Liver (tissue), 9 donors: ENCODE data around the gene FMO1. TPM values are rescaled to one million over a fixed set of nuclear protein-coding genes. Genes with fewer than 3 reads are reported as not detected.

Experiments
- DNase-seq: peaks from one replicate; pipeline ENCODE4 v3.0.0-alpha.2; 2017; ENCODE audit warnings: low spot score
- H3K27ac ChIP-seq, 2 donors: one replicate each; pipeline ENCODE4 v1.7.0; 2013; ENCODE audit warnings: inconsistent platforms in 2 of 2, low read length in 2 of 2, control low read depth in 1 of 2, low read depth in 1 of 2, mild to moderate bottlenecking in 1 of 2
- H3K27me3 ChIP-seq, 4 donors: one replicate each; pipeline versions ENCODE4 v1.6.1 to v1.7.0; 2013; ENCODE audit warnings: low read length in 3 of 4, inconsistent platforms in 1 of 4, mild to moderate bottlenecking in 1 of 4, moderate library complexity in 1 of 4; ENCODE audit not compliant: control insufficient read depth in 4 of 4, insufficient read depth in 4 of 4
- H3K36me3 ChIP-seq, 4 donors: one replicate each; pipeline versions ENCODE4 v1.6.1 to v1.7.0; 2013; ENCODE audit warnings: low read length in 3 of 4, mild to moderate bottlenecking in 3 of 4, low read depth in 1 of 4, moderate library complexity in 1 of 4; ENCODE audit not compliant: control insufficient read depth in 4 of 4, insufficient read depth in 3 of 4
- H3K4me1 ChIP-seq, 4 donors: one replicate each; pipeline versions ENCODE4 v1.6.1 to v1.7.0; 2013; ENCODE audit warnings: low read length in 3 of 4, mild to moderate bottlenecking in 3 of 4, moderate library complexity in 1 of 4; ENCODE audit not compliant: control insufficient read depth in 4 of 4, insufficient read depth in 4 of 4
- H3K4me3 ChIP-seq, 3 donors: one replicate each; pipeline versions ENCODE4 v1.6.1 to v1.7.0; 2013; ENCODE audit warnings: low read length in 3 of 3, control low read depth in 1 of 3, low read depth in 1 of 3, mild to moderate bottlenecking in 1 of 3
- H3K9ac ChIP-seq, 2 donors: one replicate each; pipeline ENCODE4 v1.7.0; 2013; ENCODE audit warnings: low read length in 2 of 2, mild to moderate bottlenecking in 2 of 2, moderate library complexity in 2 of 2, control low read depth in 1 of 2, low read depth in 1 of 2
- H3K9me3 ChIP-seq, 4 donors: one replicate each; pipeline versions ENCODE4 v1.6.1 to v1.7.0; 2013; ENCODE audit warnings: low read length in 3 of 4; ENCODE audit not compliant: control insufficient read depth in 4 of 4
- EGR1 ChIP-seq, 2 donors: IDR thresholded peaks; 2 replicates each; pipeline ENCODE4 v1.6.1; 2016 to 2018; ENCODE audit warnings: antibody characterized with exemption in 2 of 2, low read depth in 2 of 2
- FOXA1 ChIP-seq: IDR thresholded peaks from 2 replicates; pipeline ENCODE4 v1.6.1; 2016; ENCODE audit warnings: antibody characterized with exemption
- FOXA2 ChIP-seq: IDR thresholded peaks from 2 replicates; pipeline ENCODE4 v1.6.1; 2016; ENCODE audit warnings: antibody characterized with exemption
- GABPA ChIP-seq, 2 donors: IDR thresholded peaks in 1 of 2; conservative IDR thresholded peaks in 1 of 2; 2 replicates each; pipeline ENCODE4 v1.6.1; 2016; ENCODE audit warnings: antibody characterized with exemption in 2 of 2, mild to moderate bottlenecking in 1 of 2, moderate library complexity in 1 of 2
- HNF4A ChIP-seq, 2 donors: conservative IDR thresholded peaks; 2 replicates each; pipeline ENCODE4 v1.6.1; 2016; ENCODE audit warnings: antibody characterized with exemption in 2 of 2, mild to moderate bottlenecking in 2 of 2
- HNF4G ChIP-seq: IDR thresholded peaks from 2 replicates; pipeline ENCODE4 v1.6.1; 2016; ENCODE audit warnings: antibody characterized with exemption
- JUND ChIP-seq, 2 donors: IDR thresholded peaks; 2 replicates each; pipeline ENCODE4 v1.6.1; 2016; ENCODE audit warnings: antibody characterized with exemption in 2 of 2
- NR2F2 ChIP-seq: IDR thresholded peaks from 2 replicates; pipeline ENCODE4 v1.6.1; 2016; ENCODE audit warnings: antibody characterized with exemption
- RAD21 ChIP-seq, 2 donors: IDR thresholded peaks; 2 replicates each; pipeline ENCODE4 v1.6.1; 2016; ENCODE audit warnings: antibody characterized with exemption in 2 of 2, mild to moderate bottlenecking in 2 of 2
- RXRA ChIP-seq, 2 donors: IDR thresholded peaks; 2 replicates each; pipeline ENCODE4 v1.6.1; 2017 to 2018; ENCODE audit warnings: antibody characterized with exemption in 2 of 2, mild to moderate bottlenecking in 1 of 2
- SP1 ChIP-seq: IDR thresholded peaks from 2 replicates; pipeline ENCODE4 v1.6.1; 2018; ENCODE audit warnings: antibody characterized with exemption, mild to moderate bottlenecking
- TAF1 ChIP-seq: conservative IDR thresholded peaks from 2 replicates; pipeline ENCODE4 v1.6.1; 2016; ENCODE audit warnings: antibody characterized with exemption, mild to moderate bottlenecking
- YY1 ChIP-seq: IDR thresholded peaks from 2 replicates; pipeline ENCODE4 v1.6.1; 2016; ENCODE audit warnings: antibody characterized with exemption, mild to moderate bottlenecking
- WGBS: extraction: QIAGEN DNeasy Blood & Tissue Kit; methylation state at CpG from one replicate; pipeline ENCODE4 v1.1.7; 2013; 5-methylcytosine and 5-hydroxymethylcytosine counted together
- polyA plus RNA-seq, 2 donors: library from polyadenylated mRNA; stranded (reverse) in 1 of 2; unstranded in 1 of 2; fragments of 200-250 nt in 1 of 2; fragments of >200 nt in 1 of 2; fragmentation: Nextera tagmentation in 1 of 2; extraction: Ambion mirVana in 1 of 2; gene quantifications; one replicate each; pipeline versions ENCODE4 v1.2.1 to v1.2.3, GENCODE V29; 2013 to 2015
- total RNA-seq, 2 donors: library from RNA; depleted of rRNA; stranded (reverse); fragments of >200 nt; gene quantifications; one replicate each; pipeline ENCODE4 v1.2.3, GENCODE V29; 2014
- TF ChIP-seq, protein P1 (sequence below): IDR thresholded peaks from 2 replicates; pipeline ENCODE4 v1.6.1; 2016; ENCODE audit warnings: antibody characterized with exemption
- TF ChIP-seq, protein P2 (sequence below): fragments of 150-350 bp; IDR thresholded peaks from 2 replicates; pipeline ENCODE4 v1.5.1; 2017; ENCODE audit warnings: improper control_type of control experiment, low read depth, low read length; ENCODE audit not compliant: missing input control
- TF ChIP-seq, protein P3 (sequence below): IDR thresholded peaks from 2 replicates; pipeline ENCODE4 v1.6.1; 2016; ENCODE audit warnings: antibody characterized with exemption
- TF ChIP-seq, protein P4 (sequence below): IDR thresholded peaks from 2 replicates; pipeline ENCODE4 v1.6.1; 2016; ENCODE audit warnings: antibody characterized with exemption
- TF ChIP-seq, protein P5 (sequence below): IDR thresholded peaks from 2 replicates; pipeline ENCODE4 v1.6.1; 2016; ENCODE audit warnings: antibody characterized with exemption, mild to moderate bottlenecking
- donor health status: healthy.
- donor health status: healthy.
- donor health status: healthy.
- donor health status: healthy.
- donor health status: healthy.

Gene FMO1
- total and polyA plus RNA-seq, 4 donors: 0.13 to 26.3 (median 0.62) TPM

DNA sequence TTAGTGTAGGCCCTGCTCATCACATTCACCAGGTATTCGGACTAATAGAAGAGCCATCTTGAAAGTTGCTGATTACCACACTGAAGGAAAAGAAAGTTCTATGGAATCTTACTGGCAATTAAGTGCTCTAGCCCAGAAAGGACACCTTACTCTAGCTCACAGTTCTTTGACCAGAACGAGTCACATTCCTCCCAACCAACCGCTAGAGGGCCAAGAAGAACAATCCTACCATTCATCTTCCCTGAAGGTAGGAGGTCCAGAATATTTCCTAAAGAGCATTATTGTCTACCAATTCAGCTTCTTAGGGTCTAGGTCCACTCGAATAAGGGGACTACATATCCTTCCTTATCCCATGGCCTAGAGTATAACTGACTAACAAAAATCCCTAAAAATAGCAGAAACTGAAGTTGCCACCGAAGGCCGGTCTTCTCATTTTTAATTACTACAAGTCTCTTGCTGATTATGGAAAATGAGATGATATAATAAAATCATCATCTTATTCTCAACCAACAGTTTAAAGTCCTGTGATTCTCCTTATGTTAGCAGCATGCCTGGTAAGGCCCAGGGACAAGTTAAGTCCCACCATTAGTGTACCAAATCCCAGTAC lies 2.7 kb upstream of the FMO1 start:
- H3K9ac ChIP-seq: no peak overlapping the region
- H3K9me3 ChIP-seq: no peaks in the 10 kb centered on the region
- H3K4me1 ChIP-seq: peaks cover 0 to 3% (median 0%) of the 10 kb centered on the region in 4 donors
- no peak overlapping the region for H3K27ac ChIP-seq
- 37% methylated on average over 6 of the region's 6 CpGs for WGBS
- no peak for TF ChIP-seq EGR1 (IDR thresholded peaks at IDR 0.05; ENCODE audit: low read depth in 2 of 2)
- TF ChIP-seq, protein P1, sequence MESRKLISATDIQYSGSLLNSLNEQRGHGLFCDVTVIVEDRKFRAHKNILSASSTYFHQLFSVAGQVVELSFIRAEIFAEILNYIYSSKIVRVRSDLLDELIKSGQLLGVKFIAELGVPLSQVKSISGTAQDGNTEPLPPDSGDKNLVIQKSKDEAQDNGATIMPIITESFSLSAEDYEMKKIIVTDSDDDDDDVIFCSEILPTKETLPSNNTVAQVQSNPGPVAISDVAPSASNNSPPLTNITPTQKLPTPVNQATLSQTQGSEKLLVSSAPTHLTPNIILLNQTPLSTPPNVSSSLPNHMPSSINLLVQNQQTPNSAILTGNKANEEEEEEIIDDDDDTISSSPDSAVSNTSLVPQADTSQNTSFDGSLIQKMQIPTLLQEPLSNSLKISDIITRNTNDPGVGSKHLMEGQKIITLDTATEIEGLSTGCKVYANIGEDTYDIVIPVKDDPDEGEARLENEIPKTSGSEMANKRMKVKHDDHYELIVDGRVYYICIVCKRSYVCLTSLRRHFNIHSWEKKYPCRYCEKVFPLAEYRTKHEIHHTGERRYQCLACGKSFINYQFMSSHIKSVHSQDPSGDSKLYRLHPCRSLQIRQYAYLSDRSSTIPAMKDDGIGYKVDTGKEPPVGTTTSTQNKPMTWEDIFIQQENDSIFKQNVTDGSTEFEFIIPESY: no peak
- TF ChIP-seq YY1: no peak
- TF ChIP-seq, protein P2, sequence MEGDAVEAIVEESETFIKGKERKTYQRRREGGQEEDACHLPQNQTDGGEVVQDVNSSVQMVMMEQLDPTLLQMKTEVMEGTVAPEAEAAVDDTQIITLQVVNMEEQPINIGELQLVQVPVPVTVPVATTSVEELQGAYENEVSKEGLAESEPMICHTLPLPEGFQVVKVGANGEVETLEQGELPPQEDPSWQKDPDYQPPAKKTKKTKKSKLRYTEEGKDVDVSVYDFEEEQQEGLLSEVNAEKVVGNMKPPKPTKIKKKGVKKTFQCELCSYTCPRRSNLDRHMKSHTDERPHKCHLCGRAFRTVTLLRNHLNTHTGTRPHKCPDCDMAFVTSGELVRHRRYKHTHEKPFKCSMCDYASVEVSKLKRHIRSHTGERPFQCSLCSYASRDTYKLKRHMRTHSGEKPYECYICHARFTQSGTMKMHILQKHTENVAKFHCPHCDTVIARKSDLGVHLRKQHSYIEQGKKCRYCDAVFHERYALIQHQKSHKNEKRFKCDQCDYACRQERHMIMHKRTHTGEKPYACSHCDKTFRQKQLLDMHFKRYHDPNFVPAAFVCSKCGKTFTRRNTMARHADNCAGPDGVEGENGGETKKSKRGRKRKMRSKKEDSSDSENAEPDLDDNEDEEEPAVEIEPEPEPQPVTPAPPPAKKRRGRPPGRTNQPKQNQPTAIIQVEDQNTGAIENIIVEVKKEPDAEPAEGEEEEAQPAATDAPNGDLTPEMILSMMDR: peak; percentile 71
- TF ChIP-seq TAF1: no peak
- TF ChIP-seq GABPA (IDR thresholded peaks at IDR 0.05 in 1 of 2, conservative IDR thresholded peaks at IDR 0.05 in 1 of 2): no peak
- TF ChIP-seq, protein P3, sequence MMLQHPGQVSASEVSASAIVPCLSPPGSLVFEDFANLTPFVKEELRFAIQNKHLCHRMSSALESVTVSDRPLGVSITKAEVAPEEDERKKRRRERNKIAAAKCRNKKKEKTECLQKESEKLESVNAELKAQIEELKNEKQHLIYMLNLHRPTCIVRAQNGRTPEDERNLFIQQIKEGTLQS: no peak
- TF ChIP-seq RXRA (IDR thresholded peaks at IDR 0.05): no peak
- no peak for TF ChIP-seq JUND (IDR thresholded peaks at IDR 0.05)
- TF ChIP-seq, protein P4, sequence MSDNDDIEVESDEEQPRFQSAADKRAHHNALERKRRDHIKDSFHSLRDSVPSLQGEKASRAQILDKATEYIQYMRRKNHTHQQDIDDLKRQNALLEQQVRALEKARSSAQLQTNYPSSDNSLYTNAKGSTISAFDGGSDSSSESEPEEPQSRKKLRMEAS: no peak
- TF ChIP-seq, protein P5, sequence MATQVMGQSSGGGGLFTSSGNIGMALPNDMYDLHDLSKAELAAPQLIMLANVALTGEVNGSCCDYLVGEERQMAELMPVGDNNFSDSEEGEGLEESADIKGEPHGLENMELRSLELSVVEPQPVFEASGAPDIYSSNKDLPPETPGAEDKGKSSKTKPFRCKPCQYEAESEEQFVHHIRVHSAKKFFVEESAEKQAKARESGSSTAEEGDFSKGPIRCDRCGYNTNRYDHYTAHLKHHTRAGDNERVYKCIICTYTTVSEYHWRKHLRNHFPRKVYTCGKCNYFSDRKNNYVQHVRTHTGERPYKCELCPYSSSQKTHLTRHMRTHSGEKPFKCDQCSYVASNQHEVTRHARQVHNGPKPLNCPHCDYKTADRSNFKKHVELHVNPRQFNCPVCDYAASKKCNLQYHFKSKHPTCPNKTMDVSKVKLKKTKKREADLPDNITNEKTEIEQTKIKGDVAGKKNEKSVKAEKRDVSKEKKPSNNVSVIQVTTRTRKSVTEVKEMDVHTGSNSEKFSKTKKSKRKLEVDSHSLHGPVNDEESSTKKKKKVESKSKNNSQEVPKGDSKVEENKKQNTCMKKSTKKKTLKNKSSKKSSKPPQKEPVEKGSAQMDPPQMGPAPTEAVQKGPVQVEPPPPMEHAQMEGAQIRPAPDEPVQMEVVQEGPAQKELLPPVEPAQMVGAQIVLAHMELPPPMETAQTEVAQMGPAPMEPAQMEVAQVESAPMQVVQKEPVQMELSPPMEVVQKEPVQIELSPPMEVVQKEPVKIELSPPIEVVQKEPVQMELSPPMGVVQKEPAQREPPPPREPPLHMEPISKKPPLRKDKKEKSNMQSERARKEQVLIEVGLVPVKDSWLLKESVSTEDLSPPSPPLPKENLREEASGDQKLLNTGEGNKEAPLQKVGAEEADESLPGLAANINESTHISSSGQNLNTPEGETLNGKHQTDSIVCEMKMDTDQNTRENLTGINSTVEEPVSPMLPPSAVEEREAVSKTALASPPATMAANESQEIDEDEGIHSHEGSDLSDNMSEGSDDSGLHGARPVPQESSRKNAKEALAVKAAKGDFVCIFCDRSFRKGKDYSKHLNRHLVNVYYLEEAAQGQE: no peak
- peak; percentile 86 to 87 for TF ChIP-seq RAD21 (IDR thresholded peaks at IDR 0.05)
- TF ChIP-seq NR2F2: no peak
- TF ChIP-seq FOXA2: no peak
- no peak for TF ChIP-seq SP1
- no peak for TF ChIP-seq HNF4G
- no peak for TF ChIP-seq FOXA1
- TF ChIP-seq HNF4A (conservative IDR thresholded peaks at IDR 0.05): peak in 1 of 2 donors; percentile 19
- H3K27me3 ChIP-seq: no peaks in the 10 kb centered on the region
- H3K36me3 ChIP-seq: no peaks in the 10 kb centered on the region
- H3K4me3 ChIP-seq: no peak overlapping the region
- DNase-seq: no peak
